ENCODE results near the gene SIAH2. TPM values are rescaled to one million over a fixed set of nuclear protein-coding genes. Genes with fewer than 3 reads are reported as not detected.
"Not testable (repeated sequence)": the region's sequence is repeated elsewhere in the genome, so short reads cannot be mapped to it uniquely, and the experiment has no call there.

The SIAH2 gene
- total RNA-seq (2014; rRNA removed; shearing (Covaris generic)): 35.8 and 54.8 TPM in 2 replicates

GRCh38 chr3:150763122-150763840 lies at the start of gene SIAH2:
SIAH2 (minus strand) TSS chr3:150763169; CDS start chr3:150762849, 320 bp downstream.
- Histone ChIP-seq H3K27me3 (ENCODE audit: control insufficient read depth, insufficient read depth, low read length) (peaks cover 6% of the 10 kb centered on the region), H3K4me3 (ENCODE audit: insufficient read depth, low read depth, low read length) (peak within 1 kb of the TSS; percentile 67), H3K36me3 (replicated peaks; ENCODE audit: control insufficient read depth, insufficient read depth, low read length) (no peaks in the 10 kb centered on the region)
- peak; percentile 92 for DNase-seq

GRCh38 chr3:150811984-150812383 lies 49.0 kb upstream of the SIAH2 start:
- H3K4me3 ChIP-seq (ENCODE audit: insufficient read depth, low read depth, low read length): no peak overlapping the region
- H3K36me3 ChIP-seq (replicated peaks; ENCODE audit: control insufficient read depth, insufficient read depth, low read length): no peaks in the 10 kb centered on the region
- H3K27me3 ChIP-seq (ENCODE audit: control insufficient read depth, insufficient read depth, low read length): no peaks in the 10 kb centered on the region
- DNase-seq: no peak

- H3K36me3 ChIP-seq (replicated peaks; ENCODE audit: control insufficient read depth, insufficient read depth, low read length): no peaks in the 10 kb centered on the region
- H3K4me3 ChIP-seq (ENCODE audit: insufficient read depth, low read depth, low read length): no peak overlapping the region
- no peaks in the 10 kb centered on the region for H3K27me3 ChIP-seq (ENCODE audit: control insufficient read depth, insufficient read depth, low read length)
- DNase-seq: no peak
Observed at GRCh38 chr3:150810641-150811040, 47.7 kb upstream of the SIAH2 start.

- DNase-seq: peak; percentile 33
- Histone ChIP-seq H3K4me3 (ENCODE audit: insufficient read depth, low read depth, low read length) (no peak overlapping the region), H3K36me3 (replicated peaks; ENCODE audit: control insufficient read depth, insufficient read depth, low read length) (no peaks in the 10 kb centered on the region), H3K27me3 (ENCODE audit: control insufficient read depth, insufficient read depth, low read length) (no peaks in the 10 kb centered on the region)
Observed at GRCh38 chr3:150806185-150806835, 43.3 kb upstream of the SIAH2 start.

GRCh38 chr3:150805354-150805753 lies 42.4 kb upstream of the SIAH2 start:
- no peak overlapping the region for H3K4me3 ChIP-seq (ENCODE audit: insufficient read depth, low read depth, low read length)
- H3K36me3 ChIP-seq (replicated peaks; ENCODE audit: control insufficient read depth, insufficient read depth, low read length): no peaks in the 10 kb centered on the region
- H3K27me3 ChIP-seq (ENCODE audit: control insufficient read depth, insufficient read depth, low read length): no peaks in the 10 kb centered on the region
- no peak for DNase-seq

GRCh38 chr3:150803440-150803985 lies 40.5 kb upstream of the SIAH2 start:
- H3K4me3 ChIP-seq (ENCODE audit: insufficient read depth, low read depth, low read length): no peak overlapping the region
- DNase-seq: no peak
- H3K27me3 ChIP-seq (ENCODE audit: control insufficient read depth, insufficient read depth, low read length): no peaks in the 10 kb centered on the region
- H3K36me3 ChIP-seq (replicated peaks; ENCODE audit: control insufficient read depth, insufficient read depth, low read length): no peaks in the 10 kb centered on the region

- DNase-seq: no peak
Observed at GRCh38 chr3:150800722-150801121, 37.8 kb upstream of the SIAH2 start.

GRCh38 chr3:150798122-150798618 lies 35.2 kb upstream of the SIAH2 start:
- Histone ChIP-seq H3K4me3 (ENCODE audit: insufficient read depth, low read depth, low read length) (no peak overlapping the region), H3K36me3 (replicated peaks; ENCODE audit: control insufficient read depth, insufficient read depth, low read length) (no peaks in the 10 kb centered on the region), H3K27me3 (ENCODE audit: control insufficient read depth, insufficient read depth, low read length) (no peaks in the 10 kb centered on the region)
- DNase-seq: no peak

More at GRCh38 chr3:150800722-150801121, 37.8 kb upstream of the SIAH2 start:
- H3K4me3 ChIP-seq (ENCODE audit: insufficient read depth, low read depth, low read length): no peak overlapping the region
- no peaks in the 10 kb centered on the region for H3K27me3 ChIP-seq (ENCODE audit: control insufficient read depth, insufficient read depth, low read length)
- no peaks in the 10 kb centered on the region for H3K36me3 ChIP-seq (replicated peaks; ENCODE audit: control insufficient read depth, insufficient read depth, low read length)

GRCh38 chr3:150797155-150797554 lies 34.2 kb upstream of the SIAH2 start:
- Histone ChIP-seq H3K36me3 (replicated peaks; ENCODE audit: control insufficient read depth, insufficient read depth, low read length) (no peaks in the 10 kb centered on the region), H3K4me3 (ENCODE audit: insufficient read depth, low read depth, low read length) (no peak overlapping the region), H3K27me3 (ENCODE audit: control insufficient read depth, insufficient read depth, low read length) (no peaks in the 10 kb centered on the region)
- no peak for DNase-seq

GRCh38 chr3:150796527-150796926 lies 33.6 kb upstream of the SIAH2 start:
- not testable (repeated sequence) for DNase-seq; H3K4me3 ChIP-seq (ENCODE audit: insufficient read depth, low read depth, low read length); H3K27me3 ChIP-seq (ENCODE audit: control insufficient read depth, insufficient read depth, low read length); H3K36me3 ChIP-seq (replicated peaks; ENCODE audit: control insufficient read depth, insufficient read depth, low read length)

- Histone ChIP-seq H3K4me3 (ENCODE audit: insufficient read depth, low read depth, low read length) (no peak overlapping the region), H3K27me3 (ENCODE audit: control insufficient read depth, insufficient read depth, low read length) (no peaks in the 10 kb centered on the region), H3K36me3 (replicated peaks; ENCODE audit: control insufficient read depth, insufficient read depth, low read length) (no peaks in the 10 kb centered on the region)
- no peak for DNase-seq
Observed at GRCh38 chr3:150793641-150794040, 30.7 kb upstream of the SIAH2 start.

GRCh38 chr3:150790629-150791028 lies 27.7 kb upstream of the SIAH2 start:
- no peak for DNase-seq
- no peaks in the 10 kb centered on the region for H3K36me3 ChIP-seq (replicated peaks; ENCODE audit: control insufficient read depth, insufficient read depth, low read length)
- no peaks in the 10 kb centered on the region for H3K27me3 ChIP-seq (ENCODE audit: control insufficient read depth, insufficient read depth, low read length)
- H3K4me3 ChIP-seq (ENCODE audit: insufficient read depth, low read depth, low read length): no peak overlapping the region

- DNase-seq: no peak
- Histone ChIP-seq H3K27me3 (ENCODE audit: control insufficient read depth, insufficient read depth, low read length) (no peaks in the 10 kb centered on the region), H3K4me3 (ENCODE audit: insufficient read depth, low read depth, low read length) (no peak overlapping the region), H3K36me3 (replicated peaks; ENCODE audit: control insufficient read depth, insufficient read depth, low read length) (no peaks in the 10 kb centered on the region)
Observed at GRCh38 chr3:150789451-150789850, 26.5 kb upstream of the SIAH2 start.

- peak; percentile 66 for DNase-seq
- Histone ChIP-seq H3K36me3 (replicated peaks; ENCODE audit: control insufficient read depth, insufficient read depth, low read length) (no peaks in the 10 kb centered on the region), H3K4me3 (ENCODE audit: insufficient read depth, low read depth, low read length) (no peak overlapping the region), H3K27me3 (ENCODE audit: control insufficient read depth, insufficient read depth, low read length) (no peaks in the 10 kb centered on the region)
Observed at GRCh38 chr3:150787741-150788370, 24.9 kb upstream of the SIAH2 start.
